Inflammatory macrophage treated with lipopolysaccharide for 1 hour (primary cell): ENCODE data around the gene PLEKHG4.

Experiments
- DNase-seq, 2 donors: peaks; one replicate each; pipeline ENCODE4 v3.0.0-alpha.2; 2020 to 2022

PLEKHG4 gene

GRCh38 chr16:67246081-67246755 is 33.1 kb upstream of the PLEKHG4 start:
- peak; percentile 65 to 78 for DNase-seq

- no peak for DNase-seq
Observed at GRCh38 chr16:67246756-67247191, 32.6 kb upstream of the PLEKHG4 start.

GRCh38 chr16:67247192-67248072 is 31.9 kb upstream of the PLEKHG4 start, which contains the start of gene FHOD1:
TSS of gene FHOD1 (minus strand) at chr16:67247481. CDS start at chr16:67247410, 71 bp downstream.
- peak; percentile 93 to 99 for DNase-seq

DNA sequence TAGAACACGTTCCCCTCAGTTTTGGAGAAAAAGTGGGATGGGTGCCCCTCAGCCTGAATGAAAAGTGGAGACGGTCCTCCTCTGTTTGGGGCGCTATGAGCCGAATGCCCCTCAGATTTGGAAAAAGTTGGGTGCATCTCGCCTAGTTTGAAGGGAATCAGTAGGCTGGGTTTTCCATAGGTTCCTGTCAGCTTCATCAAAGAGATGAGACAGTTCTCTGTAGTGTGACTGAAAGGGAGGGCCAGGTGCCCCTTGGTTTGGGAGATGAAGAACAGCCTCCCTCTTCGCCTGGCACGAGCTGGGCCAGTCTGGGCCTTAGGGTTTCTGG is 31.3 kb upstream of the PLEKHG4 start:
- no peak for DNase-seq

- DNase-seq = no peak
Observed at GRCh38 chr16:67248401-67249177, 30.7 kb upstream of the PLEKHG4 start, which contains the start of gene SLC9A5. TSS of gene SLC9A5 (plus strand) at chr16:67248979. CDS start at chr16:67249015, 36 bp downstream.

DNA sequence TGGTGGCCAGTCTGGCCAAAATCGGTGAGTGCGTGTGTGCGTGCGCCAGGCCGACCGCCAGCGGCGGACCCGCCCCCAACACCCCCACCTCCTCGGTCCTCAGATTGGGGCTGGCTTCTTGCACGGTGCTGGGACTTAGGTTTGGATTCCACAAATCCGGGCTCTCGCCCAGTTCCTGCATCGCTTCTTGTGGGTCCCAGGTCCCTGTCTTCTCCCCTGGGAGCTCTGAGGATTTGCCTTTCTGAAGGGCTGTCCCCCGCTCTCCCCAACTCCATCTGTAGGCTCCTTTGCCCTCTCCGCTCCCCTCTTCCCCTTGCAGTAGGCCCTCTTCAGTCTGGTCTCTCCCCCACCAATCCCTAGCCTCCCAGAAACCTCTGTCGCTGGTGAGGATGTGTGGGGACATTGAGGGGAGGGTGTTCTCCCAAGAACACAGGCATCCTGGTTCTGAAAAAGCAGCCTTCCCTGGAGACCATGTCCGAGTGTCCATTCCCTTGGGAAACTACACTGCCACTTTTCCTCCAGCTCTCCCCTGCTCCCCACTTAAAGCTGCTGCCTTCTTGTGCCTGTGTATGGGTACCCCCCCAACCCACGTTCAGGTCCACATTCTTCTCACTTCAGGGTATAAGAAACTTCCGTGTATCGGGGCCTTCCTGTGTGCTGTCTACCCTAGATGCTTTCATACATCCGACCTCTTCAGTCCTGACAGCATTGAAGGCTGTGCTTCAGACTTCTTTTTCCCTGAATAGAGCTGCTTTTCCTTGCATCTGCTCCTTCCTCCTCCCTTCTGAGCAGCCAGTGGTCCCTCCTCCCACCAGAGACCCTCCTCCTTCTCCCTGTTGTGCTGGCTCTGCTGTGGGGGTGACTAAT is 29.9 kb upstream of the PLEKHG4 start:
- no peak for DNase-seq

GRCh38 chr16:67250045-67250327 is 29.3 kb upstream of the PLEKHG4 start:
- DNase-seq = no peak

DNA sequence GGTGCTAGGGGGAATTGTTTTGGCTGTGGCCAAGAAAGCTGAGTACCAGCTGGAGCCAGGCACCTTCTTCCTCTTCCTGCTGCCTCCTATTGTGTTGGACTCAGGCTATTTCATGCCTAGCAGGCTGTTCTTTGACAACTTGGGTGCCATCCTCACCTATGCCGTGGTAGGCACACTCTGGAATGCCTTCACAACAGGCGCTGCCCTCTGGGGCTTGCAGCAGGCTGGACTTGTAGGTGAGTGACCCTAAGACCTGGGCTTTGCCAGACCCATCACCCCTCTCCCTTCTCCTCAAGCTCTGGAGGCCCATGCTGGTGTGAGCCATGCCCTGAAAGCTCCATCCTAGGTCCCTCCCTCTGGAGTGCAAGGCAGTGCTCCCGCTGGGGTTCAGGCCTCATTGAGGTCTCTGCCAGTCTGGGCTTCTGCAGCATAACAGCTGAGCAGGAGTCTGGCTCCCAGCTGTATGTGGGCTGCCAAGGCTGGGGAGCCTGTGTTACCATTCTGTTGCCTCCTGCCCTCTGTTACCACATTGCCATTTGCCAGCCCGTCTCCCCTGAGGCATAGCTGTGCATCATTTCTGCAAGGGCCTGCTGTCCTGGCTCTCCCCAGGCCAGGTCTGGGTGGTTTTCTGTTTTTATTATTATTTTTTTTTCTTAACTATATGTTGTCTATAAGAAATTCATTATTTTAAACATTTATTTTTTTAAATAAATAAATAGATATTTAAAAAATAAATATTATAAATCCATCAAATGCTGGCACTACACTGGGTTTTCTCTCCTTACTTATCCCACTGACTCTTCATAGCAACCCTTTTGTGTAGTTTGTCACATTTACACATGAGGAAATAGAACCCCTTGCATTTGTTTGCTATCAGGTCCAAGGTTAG is 26.5 kb upstream of the PLEKHG4 start:
- no peak for DNase-seq

DNA sequence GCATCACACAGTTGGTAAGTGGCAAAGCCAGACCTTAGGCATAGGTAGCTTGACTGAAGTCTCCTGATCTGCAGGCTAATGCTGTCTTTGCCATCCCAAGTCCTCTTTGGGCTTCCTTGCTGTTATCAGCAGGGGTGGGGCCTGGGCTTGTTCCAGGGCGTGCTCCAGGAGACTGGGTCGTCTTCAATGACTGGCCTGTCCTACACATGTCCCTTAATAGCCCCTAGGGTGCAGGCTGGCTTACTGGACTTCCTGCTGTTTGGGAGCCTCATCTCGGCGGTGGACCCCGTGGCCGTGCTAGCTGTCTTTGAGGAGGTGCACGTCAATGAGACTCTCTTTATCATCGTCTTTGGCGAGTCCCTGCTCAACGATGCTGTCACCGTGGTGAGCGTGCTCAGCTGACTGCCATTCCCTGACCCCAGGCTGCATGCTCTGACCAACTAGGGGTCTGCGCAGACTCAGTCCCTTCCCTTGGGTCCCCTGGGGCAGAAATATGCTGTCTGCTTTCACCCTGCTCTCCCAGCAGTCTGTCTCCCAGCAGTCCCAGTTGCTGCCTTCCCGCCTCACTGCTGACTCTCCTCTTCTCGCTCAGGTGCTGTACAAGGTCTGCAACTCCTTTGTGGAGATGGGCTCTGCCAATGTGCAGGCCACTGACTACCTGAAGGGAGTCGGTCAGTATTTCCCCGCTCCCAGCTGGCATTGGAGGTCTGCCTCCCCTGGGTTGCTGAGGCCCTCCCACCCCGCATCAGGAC is 24.4 kb upstream of the PLEKHG4 start:
- DNase-seq = no peak

DNA sequence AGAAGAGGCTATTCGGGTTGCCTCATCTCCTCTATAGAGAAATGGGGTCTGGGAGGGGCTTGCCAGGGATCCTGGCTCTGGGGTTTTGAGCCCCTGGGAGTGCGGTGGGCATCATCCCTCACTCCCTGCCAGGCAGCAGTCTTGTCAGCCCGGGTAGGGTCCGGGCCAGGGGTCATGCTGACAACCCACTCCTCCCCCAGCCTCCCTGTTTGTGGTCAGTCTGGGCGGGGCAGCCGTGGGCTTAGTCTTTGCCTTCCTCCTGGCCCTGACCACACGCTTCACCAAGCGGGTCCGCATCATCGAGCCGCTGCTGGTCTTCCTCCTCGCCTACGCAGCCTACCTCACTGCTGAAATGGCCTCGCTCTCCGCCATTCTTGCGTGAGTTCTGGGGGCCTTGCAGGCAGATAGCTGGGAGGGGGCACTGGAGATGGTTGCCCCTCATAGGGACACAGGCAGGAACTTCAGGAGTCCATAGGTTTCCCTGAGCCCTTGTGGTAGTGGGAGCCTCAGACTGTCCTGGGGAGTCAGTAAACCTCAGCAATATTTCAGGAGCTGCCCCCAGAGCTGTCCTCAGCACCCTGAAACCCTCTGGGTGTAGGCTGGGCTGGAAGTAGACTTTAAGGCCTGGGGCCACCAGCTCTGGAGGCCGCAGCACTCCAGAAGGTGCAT is 23.6 kb upstream of the PLEKHG4 start:
- no peak for DNase-seq

- no peak for DNase-seq
Observed at GRCh38 chr16:67256701-67257230, 22.6 kb upstream of the PLEKHG4 start.

GRCh38 chr16:67257486-67258160 is 21.7 kb upstream of the PLEKHG4 start:
- DNase-seq = no peak

DNA sequence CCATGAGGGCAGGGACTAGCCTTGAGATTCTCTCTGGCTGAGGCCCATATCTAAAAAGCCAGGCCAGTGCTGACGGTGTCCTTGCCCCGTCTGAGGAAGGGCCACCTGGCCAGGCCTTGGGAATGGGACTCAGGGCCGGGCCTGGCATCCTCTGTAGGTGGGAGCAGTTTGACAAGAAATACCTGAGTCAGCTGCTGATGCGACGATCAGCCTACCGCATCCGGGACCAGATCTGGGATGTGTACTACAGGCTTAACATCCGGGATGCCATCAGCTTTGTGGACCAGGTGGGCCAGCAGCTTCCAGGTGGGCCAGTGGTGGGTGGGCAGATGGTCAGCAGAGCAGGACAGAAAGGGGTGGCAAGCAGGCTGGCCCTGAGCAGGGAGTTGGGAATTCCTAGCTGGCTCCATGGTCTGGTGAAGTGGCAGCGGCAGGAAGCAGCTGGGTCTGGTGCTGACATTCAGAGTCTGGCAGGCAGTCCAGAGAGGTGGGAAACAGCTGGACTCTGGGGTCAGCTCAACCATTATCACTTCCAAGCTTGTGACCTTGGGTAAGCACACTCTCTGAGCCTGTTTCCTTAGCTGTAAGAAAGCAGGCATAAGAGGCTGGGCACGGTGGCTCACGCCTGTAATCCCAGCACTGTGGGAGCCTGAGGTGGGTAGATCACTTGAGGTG is 21.0 kb upstream of the PLEKHG4 start:
- no peak for DNase-seq

GRCh38 chr16:67259705-67260104 is 19.6 kb upstream of the PLEKHG4 start:
- DNase-seq = no peak

- no peak for DNase-seq
Observed at GRCh38 chr16:67260426-67261063, 18.8 kb upstream of the PLEKHG4 start.

DNA sequence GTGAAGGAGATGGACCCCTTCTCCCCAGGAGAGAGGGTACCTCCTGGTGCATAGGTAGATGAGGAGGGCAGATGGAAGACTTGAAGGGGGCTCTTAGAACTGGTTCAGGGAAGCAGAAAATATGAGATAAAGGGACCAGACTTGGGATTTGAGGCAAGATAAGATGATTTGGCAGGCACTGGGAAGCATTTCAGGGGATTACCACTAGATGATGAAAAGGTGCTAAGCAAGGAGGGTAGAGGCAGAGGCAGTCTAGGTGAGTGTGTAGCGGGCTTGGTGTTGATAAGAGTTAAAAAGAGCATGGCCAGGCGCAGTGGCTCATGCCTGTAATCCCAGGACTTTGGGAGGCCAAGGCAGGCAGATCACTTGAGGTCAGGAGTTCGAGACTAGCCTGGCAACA is 16.1 kb upstream of the PLEKHG4 start:
- DNase-seq = no peak

DNA sequence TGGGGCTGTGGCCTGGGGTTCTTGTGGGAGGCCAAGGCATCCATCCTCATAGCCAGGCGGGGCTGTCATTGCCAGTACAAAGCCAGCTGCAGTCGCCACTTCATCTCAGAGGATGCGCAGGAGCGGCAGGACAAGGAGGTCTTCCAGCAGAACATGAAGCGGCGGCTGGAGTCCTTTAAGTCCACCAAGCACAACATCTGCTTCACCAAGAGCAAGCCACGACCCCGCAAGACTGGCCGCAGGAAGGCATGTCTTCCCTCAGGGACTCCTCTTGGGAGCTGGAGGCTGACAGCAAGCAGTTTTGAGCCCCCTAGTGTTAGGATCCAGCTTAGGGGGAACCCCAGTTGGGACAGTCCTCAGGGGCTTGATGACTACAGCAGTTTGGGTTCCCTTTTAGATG is 15.1 kb upstream of the PLEKHG4 start:
- no peak for DNase-seq

GRCh38 chr16:67264866-67265265 is 14.5 kb upstream of the PLEKHG4 start:
- no peak for DNase-seq
